ENCODE data around the gene ARHGEF16. TPM values are rescaled to one million over a fixed set of nuclear protein-coding genes. Genes with fewer than 3 reads are reported as not detected.
A peak's percentile ranks its signal among the peaks of the same experiment; 100 is the strongest.

ARHGEF16 gene
- total RNA-seq, 2 experiments from 2014 or later, result 0.11 to 0.22 TPM

DNA sequence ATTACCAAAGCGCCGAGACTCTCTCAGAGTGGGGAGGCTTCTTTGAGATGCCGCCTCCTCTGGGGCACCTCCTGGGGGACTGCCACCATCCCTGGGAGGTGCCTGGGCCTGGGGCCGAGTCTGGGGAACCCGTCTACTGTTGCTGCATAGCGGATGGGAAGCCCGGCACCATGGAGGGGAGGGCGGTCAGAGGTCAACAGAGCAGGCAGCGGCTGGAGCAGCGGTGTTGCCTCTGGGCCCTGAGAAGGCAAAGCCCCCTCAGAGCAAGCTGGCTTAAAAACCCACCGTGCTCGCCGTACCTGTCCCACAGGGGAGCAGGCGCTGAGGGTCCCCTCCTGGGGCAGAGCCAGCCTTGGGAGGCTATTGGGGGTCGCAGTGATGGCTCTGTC lies 62.0 kb downstream of the ARHGEF16 start:
- no peak overlapping the region for H3K4me3 ChIP-seq (ENCODE audit: low read length)
- ChIA-PET CTCF (no interaction called here), POLR2A (no interaction called here)
- intact Hi-C loops (cut with DNase I, micrococcal nuclease), result no loop called here
- DNase-seq (no peak), ATAC-seq (ENCODE audit: poor library complexity) (no peak)
- no peaks in the 10 kb centered on the region for H3K9me3 Mint-ChIP-seq
- H3K27ac Mint-ChIP-seq, result no peak overlapping the region
- no peak overlapping the region for H3K27ac ChIP-seq (ENCODE audit: low read depth in 1 of 2, low read length in 2 of 2)
- H3K27me3 Mint-ChIP-seq, result no peaks in the 10 kb centered on the region
- peaks cover 2% of the 10 kb centered on the region for H3K36me3 ChIP-seq (ENCODE audit: insufficient read depth, low read length)
- H3K36me3 Mint-ChIP-seq (ENCODE audit: low read depth), result peaks cover 5% of the 10 kb centered on the region
- peaks cover 0 to 7% of the 10 kb centered on the region in 2 experiments for H3K9me3 ChIP-seq (ENCODE audit: control insufficient read depth in 1 of 2, insufficient read depth in 1 of 2, low read length in 2 of 2)
- no peaks in the 10 kb centered on the region for H3K4me1 ChIP-seq (ENCODE audit: insufficient read depth, low read length)
- TF ChIP-seq, protein P1, sequence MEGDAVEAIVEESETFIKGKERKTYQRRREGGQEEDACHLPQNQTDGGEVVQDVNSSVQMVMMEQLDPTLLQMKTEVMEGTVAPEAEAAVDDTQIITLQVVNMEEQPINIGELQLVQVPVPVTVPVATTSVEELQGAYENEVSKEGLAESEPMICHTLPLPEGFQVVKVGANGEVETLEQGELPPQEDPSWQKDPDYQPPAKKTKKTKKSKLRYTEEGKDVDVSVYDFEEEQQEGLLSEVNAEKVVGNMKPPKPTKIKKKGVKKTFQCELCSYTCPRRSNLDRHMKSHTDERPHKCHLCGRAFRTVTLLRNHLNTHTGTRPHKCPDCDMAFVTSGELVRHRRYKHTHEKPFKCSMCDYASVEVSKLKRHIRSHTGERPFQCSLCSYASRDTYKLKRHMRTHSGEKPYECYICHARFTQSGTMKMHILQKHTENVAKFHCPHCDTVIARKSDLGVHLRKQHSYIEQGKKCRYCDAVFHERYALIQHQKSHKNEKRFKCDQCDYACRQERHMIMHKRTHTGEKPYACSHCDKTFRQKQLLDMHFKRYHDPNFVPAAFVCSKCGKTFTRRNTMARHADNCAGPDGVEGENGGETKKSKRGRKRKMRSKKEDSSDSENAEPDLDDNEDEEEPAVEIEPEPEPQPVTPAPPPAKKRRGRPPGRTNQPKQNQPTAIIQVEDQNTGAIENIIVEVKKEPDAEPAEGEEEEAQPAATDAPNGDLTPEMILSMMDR (IDR thresholded peaks at IDR 0.05), result no peak
- no peaks in the 10 kb centered on the region for H3K27me3 ChIP-seq (ENCODE audit: control insufficient read depth in 1 of 2, insufficient read depth in 2 of 2, low read length in 2 of 2)
- no peak overlapping the region for H3K4me3 Mint-ChIP-seq
- H3K4me1 Mint-ChIP-seq (ENCODE audit: low read depth), result no peaks in the 10 kb centered on the region

DNA sequence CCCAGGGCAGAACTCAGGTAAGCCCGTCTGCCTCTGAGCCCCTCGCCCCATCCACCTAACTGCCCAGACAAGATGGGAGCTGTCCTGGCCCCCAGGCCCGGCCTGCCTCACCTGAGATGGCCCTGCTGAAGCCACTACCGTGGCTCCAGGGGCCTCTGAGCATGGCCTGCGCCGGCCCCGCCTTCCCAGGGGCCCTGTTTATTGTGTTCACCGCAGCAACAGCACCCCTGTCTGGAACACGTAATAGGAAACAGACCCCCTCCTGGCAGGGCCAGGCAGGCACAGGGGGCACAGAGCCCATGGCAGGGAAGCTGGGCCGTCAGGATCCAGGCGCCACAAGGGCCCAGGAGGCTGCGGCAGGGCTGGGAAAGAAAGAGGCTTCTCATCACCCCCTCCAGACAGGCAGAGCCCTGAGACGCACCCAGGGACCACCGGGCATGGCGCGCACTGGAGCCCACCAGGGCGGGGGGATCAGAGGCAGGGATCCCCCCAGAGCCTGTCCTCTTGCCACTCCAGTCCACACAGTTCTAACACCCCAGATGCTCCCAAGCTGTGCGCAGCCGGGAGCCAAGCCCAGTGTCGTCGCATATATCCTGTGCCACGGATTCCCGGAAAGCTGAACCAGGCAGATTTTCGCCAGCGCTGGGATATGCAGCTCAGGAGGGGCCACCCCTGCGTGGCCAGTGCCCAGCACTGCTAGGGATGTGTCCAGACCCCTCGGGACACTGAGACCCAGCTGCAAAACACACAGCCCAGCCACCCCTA lies 62.6 kb downstream of the ARHGEF16 start:
- no peak for DNase-seq
- POLR2A ChIA-PET, result interaction anchor here (1.1 kb wide), 1 partner anchor 14 kb away, joined by 3 read pairs; no protein-coding TSS in a partner anchor
- no peak overlapping the region for H3K4me3 Mint-ChIP-seq
- ATAC-seq (ENCODE audit: poor library complexity), result no peak
- Histone ChIP-seq H3K4me1 (ENCODE audit: insufficient read depth, low read length) (no peaks in the 10 kb centered on the region), H3K27ac (ENCODE audit: low read depth in 1 of 2, low read length in 2 of 2) (no peak overlapping the region), H3K27me3 (ENCODE audit: control insufficient read depth in 1 of 2, insufficient read depth in 2 of 2, low read length in 2 of 2) (no peaks in the 10 kb centered on the region), H3K9me3 (ENCODE audit: control insufficient read depth in 1 of 2, insufficient read depth in 1 of 2, low read length in 2 of 2) (peaks cover 0 to 7% of the 10 kb centered on the region in 2 experiments), H3K36me3 (ENCODE audit: insufficient read depth, low read length) (peaks cover 2% of the 10 kb centered on the region), H3K4me3 (ENCODE audit: low read length) (no peak overlapping the region)
- TF ChIP-seq, protein P1 (IDR thresholded peaks at IDR 0.05), result no peak
- intact Hi-C loops (cut with DNase I, micrococcal nuclease), result no loop called here
- no peaks in the 10 kb centered on the region for H3K9me3 Mint-ChIP-seq
- no peaks in the 10 kb centered on the region for H3K4me1 Mint-ChIP-seq (ENCODE audit: low read depth)
- no peaks in the 10 kb centered on the region for H3K27me3 Mint-ChIP-seq
- no peak overlapping the region for H3K27ac Mint-ChIP-seq
- CTCF ChIA-PET, result no interaction called here
- H3K36me3 Mint-ChIP-seq (ENCODE audit: low read depth), result peaks cover 5% of the 10 kb centered on the region

DNA sequence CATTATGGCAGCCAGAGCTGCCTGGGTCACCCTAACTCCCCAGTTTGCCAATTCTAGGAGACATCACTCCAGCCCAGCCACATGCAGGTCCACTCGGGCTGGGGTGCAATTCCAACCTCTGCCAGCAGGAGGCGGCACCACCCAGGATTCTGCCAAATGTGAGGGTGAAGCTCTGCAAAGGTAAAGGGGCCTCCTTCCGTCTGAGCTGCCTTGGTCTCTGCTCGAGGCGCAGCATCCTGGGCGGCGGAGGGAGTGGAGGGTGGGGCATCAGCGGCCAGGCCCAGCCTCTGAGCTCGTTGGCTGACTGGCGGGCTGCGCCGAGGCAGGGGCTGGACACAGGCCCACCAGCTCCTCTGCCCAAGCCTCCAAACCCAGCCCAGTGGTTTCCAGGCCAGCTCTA lies 63.8 kb downstream of the ARHGEF16 start:
- TF ChIP-seq, protein P1 (IDR thresholded peaks at IDR 0.05), result peak; percentile 71
- Mint-ChIP-seq H3K4me3 (no peak overlapping the region), H3K27me3 (no peaks in the 10 kb centered on the region), H3K36me3 (ENCODE audit: low read depth) (peaks cover 5% of the 10 kb centered on the region), H3K4me1 (ENCODE audit: low read depth) (no peaks in the 10 kb centered on the region), H3K27ac (no peak overlapping the region), H3K9me3 (no peaks in the 10 kb centered on the region)
- no peak overlapping the region for H3K27ac ChIP-seq (ENCODE audit: low read depth in 1 of 2, low read length in 2 of 2)
- DNase-seq (peak in 9 of 14 experiments; percentile 9 to 46 (median 41)), ATAC-seq (ENCODE audit: poor library complexity) (no peak)
- CTCF ChIA-PET, result interaction anchor here (0.6 to 0.9 kb wide), 2 partner anchors 101 to 103 kb away, joined by 3 to 5 read pairs; no protein-coding TSS in a partner anchor
- peaks cover 0 to 7% of the 10 kb centered on the region in 2 experiments for H3K9me3 ChIP-seq (ENCODE audit: control insufficient read depth in 1 of 2, insufficient read depth in 1 of 2, low read length in 2 of 2)
- H3K4me3 ChIP-seq (ENCODE audit: low read length), result no peak overlapping the region
- H3K36me3 ChIP-seq (ENCODE audit: insufficient read depth, low read length), result peaks cover 2% of the 10 kb centered on the region
- POLR2A ChIA-PET, result interaction anchor here (0.5 to 1.4 kb wide), 2 partner anchors 12 to 1894 kb away, joined by 4 read pairs; no protein-coding TSS in a partner anchor
- H3K27me3 ChIP-seq (ENCODE audit: control insufficient read depth in 1 of 2, insufficient read depth in 2 of 2, low read length in 2 of 2), result no peaks in the 10 kb centered on the region
- intact Hi-C loops (cut with DNase I, micrococcal nuclease), result no loop called here
- H3K4me1 ChIP-seq (ENCODE audit: insufficient read depth, low read length), result no peaks in the 10 kb centered on the region

Data from CD4-positive, alpha-beta T cell (primary cell).